HG03060 (cell line): ENCODE measurements around the gene KLF3.

Source experiments
- ATAC-seq: cut with Tn5 transposase; IDR thresholded peaks from one replicate; pipeline ENCODE4 v1.9.1; 2021; ENCODE audit warnings: low read depth, moderate number of reproducible peaks; ENCODE audit not compliant: unreplicated experiment

The KLF3 gene

DNA sequence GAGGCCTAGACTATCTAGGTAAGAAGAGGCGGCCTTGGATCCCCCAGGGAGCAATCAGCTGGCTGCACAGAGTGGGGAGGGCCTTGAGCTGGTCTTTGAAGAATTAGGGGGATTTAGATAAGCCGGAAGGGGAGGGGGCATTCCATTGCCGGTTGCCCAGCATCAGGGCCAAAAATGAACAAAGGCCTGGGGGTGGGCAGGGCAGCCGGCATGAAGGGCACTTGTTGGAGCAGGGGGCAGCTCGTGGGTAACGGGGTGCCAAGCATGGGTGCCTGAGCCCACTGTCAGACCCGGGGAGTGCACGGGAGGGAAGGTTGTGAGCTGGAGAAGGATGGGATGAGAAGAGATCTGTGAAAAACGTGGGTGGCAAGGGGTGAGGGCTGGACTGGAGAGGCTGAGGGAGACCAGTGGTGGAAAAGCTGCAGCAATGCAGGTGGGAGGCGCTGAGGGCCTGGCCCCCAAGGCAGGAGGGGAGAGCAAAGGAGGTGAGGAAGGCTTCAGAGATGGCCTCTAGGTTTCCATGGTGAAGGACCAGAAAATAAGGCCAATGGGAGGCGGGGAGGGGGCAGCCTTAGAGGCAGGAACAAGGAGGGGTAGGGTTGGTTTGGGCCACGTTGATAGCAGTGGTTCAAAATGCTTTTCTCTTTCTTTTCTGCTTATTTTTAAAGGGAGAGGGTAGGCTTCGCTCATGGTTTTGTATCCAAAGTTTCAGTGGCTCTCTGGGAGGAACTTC is 8.6 kb downstream of the KLF3 start:
- ATAC-seq: no peak

DNA sequence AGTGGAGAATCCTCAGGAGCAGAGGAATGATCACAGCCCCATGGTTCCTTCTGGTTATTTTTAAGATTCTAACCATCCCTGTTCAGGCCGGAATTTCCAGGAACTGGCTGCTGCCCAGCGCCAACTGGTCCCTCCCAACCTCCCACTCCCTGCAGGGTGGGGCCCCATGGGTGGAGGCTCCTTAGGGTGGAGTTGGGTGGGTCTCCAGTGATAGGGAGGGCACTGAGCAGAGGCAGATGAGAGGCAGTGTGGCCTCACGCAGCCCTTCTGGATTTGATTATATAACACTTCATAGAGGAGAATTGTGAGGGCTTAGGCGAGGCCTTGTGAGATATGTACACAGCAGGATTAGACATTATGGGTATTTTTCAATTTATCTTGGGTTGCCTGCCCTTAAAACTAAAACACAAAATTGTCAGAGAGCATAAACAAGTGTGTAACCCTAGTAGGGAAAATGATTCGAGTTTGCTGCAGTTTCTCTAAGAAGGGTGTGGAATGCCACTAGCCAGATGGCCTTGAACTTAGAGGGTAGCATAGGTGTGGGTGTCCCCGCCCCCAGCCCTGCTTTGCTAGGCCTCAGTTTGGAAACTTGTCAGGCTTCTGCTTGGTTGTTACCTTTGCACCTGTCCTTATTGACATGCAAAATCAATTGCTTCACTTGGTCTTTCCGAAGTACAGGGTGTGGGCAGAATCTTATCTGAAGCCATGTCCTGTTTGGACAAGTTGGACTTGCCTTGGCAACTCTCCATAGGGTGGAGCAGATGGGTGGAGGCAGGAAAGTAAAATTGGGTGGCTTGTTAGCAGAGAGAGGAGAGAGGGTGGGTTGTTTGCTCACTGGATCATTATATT is 9.4 kb downstream of the KLF3 start:
- ATAC-seq: no peak

DNA sequence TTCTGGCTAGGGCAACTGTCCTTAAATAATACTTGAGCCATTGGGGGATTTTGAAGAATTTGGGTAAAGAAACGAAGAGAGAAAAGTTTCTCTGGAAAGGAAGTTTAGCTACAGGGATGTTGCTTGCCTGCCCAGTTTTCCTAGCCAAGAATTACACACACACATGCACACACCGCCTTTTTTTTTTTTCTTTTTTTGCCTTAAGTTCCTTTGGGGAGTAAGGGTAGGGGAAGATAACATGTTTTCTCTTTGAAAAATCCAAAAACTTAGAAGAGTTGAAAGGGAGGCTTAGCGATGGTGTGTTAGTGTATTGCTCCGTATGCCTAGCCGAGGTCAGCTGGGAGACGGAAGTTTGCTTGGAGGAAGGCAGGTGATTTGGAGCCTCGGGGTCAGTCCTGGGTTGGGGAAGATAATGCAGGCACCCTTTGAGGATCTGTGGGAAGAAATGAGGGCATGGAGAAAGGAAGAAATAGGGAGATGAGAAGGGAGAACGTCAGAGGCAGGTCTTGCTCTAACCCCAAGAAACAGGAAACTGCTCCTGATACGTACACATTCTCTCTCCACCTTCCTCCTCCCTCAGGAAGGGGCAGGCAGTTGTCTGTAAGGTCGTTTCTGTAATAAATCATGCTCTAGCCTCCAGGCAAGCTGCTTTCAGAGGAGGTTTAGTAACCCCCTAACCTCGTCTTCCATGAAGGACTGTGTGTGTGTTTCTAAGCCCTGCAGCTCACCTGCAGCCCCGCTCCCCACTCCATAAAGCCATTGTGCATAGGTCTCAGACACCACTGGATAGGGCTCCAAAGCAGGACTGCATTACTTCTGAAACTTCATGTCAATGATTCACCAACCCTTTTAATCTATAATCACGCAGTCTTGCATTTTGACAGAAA is 10.5 kb downstream of the KLF3 start:
- no peak for ATAC-seq

DNA sequence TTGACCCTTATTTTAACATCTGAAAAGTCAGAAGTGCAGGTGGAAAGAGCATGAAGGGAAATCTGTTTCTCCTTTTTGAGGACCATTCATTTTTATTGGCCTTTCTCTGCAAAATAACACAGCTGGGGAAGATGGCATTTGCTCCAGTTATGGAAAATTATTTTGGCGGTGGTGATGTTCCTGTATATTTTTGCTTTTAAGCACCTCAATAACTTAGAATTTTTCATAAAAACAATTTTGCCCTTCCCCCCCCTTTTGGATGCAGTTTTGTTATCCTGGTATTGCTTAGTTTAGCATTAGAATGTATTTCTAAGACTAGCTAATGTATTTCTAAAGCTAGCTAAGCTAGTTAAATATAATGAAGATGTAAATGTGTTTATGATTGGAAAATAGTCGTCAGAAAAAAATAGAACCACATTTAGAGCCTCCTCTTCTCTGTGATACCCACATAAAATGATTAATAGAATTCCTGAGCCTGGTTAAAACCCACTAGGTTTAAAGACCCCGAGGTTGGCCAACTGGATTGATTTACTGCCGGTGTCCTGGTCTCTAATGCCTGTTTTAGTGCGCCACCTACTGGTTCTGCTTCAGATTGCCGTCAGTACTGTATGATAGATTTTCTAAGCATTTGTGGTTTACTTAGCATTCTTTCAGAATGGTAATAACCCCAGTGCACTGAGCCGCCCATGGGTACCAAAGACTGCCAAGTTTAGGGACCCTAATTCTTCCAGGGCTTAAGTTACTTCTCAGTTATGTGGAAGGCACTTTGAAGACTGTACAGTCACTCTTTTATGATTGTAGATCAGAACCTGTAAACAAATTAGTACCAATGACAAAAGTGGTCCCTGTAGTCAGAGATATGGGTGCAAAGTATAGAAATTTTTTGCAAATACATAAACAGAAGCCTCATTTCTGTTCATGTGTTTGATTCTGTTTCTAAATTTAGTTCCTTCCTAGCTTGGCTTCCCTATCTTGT is 11.4 kb downstream of the KLF3 start:
- ATAC-seq: no peak

DNA sequence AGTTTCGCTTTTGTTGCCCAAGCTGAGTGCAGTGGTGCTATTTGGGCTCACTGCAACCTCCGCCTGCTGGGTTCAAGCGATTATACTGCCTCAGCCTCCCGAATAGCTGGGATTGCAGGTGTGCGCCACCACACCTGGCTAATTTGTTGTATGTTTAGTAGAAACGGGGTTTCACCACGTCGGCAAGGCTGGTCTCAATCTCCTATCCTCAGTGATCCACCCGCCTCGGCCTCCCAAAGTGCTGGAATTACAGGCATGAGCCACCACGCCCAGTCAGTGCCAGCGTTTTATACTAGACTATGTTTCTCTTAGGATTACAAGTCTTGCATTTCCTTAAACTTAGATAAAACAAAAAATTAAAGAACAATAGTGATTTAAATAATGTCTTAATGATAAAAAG is 13.0 kb downstream of the KLF3 start:
- no peak for ATAC-seq

DNA sequence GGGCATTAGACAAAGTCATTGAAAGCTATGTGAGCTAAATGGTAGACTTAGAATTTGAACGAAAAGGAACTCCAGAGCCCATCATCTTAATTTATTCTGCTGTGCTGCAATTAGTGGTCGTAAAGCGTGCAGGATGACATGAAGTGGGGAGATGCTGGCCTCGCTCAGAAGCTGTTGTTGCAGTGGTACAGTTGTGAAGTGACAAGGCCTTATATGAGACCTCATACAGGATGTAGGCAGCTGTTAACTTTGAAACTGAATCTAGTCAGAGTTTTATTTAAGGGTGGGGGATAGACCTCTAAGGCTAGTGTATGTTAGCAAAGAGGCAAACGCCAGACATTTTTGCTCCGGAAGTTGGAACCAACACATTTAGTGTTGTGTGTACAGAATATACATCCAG is 13.4 kb downstream of the KLF3 start:
- no peak for ATAC-seq

DNA sequence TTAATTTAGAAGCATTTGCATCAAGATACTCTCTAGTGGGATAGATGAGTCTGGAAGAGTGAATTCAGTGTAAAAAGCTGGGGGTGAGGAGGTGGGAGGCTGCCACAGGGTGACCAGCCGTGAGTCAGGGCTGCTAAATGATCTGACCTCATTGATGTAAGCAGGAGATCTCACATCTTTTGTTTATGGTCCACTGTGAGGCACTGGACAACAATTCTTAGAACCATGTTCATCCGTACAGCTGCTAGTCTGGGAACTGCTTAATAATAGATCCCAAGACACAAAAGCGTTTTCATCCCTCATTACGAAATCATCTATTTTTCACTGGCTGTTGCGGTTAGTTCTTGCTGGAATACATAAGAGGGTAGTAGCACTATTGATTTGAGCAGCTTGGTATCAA is 14.1 kb downstream of the KLF3 start:
- ATAC-seq: no peak

DNA sequence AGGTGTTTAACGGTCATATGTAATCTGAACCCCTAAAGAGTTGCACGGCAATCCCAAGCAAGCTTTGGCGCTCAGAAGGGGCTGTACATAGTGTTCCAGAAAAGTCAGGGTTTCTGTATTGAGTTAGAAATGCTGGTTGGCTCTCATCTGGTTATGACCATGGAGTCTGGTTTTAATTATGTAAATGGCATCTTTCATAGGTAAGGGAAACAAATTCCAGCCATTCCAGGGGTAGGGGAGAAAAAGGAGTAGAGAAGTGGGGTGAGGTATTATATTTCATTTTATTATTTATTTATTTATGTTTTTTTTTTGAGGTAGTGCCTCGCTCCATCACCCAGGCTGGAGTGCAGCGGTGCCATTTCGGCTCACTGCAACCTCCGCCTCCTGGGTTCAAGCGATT is 15.9 kb downstream of the KLF3 start:
- ATAC-seq: no peak

DNA sequence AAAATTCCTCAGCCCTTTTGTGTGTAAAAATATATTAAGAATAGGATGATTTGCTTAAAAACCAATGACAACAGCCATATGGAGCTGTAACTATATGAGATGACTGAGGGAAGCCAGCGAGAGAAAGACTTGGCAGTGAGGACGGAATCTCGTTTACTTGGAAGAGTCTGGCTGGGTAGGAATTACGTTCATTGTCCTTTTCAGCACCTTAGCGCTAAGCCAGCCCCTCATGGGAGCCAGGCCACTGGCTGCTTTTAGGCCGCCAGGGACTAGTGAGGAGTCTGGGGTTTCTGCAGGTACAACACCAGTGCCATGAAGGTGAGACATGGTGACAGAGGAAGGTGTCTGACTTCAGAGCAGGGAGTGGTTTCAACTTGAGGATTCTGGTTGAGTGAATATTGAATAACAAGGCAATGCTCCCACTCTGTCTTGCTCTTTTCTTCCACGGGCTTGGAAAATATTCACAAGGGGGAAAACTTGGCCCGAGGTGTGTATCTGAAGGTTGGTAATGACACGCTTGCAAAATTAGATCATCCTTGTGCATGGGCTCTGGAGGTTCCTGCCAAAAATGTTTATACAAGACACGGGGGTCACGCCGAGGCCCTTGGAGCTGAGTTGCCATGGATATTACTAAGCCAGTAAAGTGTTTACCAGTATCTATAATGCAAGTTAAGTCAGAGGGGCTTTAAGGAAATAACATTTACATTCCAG is 17.4 kb downstream of the KLF3 start:
- ATAC-seq: no peak

DNA sequence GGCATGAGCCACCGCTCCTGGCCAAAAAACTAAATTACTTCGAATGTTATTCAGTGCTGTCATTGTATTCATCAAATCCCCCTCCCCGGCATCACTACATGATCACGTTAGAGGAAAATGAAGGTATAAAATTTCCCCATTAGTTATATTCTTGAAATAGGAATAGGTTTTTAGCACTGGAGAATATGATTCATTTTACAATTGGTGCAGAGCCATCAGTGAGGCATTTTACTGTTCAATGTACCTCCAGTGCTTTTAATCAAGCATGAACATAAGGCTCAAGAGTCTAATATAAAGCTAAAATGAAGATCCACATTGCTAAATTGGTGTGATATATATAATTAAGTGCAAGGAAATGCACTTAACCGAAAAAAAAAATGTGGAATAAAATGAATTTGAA is 18.3 kb downstream of the KLF3 start:
- ATAC-seq: no peak

DNA sequence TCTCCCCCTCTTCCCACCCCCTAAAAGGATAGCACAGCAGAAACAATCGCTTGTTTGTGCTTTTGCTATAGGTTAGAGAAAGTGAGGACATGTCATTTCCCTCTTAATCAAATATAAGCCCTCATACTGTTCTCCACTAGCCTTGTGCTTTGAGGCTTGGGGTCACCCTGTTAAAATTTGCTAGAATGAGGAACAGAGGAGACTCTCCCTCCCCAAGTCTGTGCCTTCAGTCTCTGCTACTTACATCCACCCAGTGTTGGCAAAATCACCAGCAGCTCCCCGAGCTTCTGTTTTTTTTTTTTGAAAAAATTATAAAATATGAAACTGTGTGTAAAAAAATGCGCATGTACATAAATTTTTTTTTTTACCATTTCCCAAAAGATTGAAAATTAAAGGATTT is 19.3 kb downstream of the KLF3 start:
- ATAC-seq: no peak

DNA sequence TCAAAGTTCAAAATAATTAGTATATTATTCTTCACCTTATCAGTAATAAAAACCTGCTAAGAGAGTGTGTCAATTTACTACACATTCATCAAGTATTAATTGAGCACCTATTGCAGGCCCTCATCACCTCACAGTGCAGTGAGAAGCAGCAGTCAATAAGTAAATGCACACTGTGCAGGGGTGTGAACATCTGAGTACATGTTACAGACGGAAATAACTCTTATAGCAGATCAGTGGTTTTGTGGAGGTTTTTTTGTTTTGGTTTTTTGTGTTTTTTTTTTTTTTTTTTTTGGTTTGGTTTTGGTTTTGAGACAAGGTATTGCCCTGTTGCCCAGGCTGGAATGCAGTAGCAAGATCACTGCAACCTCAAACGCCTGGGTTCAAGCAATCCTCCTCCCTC is 20.3 kb downstream of the KLF3 start:
- ATAC-seq: no peak

DNA sequence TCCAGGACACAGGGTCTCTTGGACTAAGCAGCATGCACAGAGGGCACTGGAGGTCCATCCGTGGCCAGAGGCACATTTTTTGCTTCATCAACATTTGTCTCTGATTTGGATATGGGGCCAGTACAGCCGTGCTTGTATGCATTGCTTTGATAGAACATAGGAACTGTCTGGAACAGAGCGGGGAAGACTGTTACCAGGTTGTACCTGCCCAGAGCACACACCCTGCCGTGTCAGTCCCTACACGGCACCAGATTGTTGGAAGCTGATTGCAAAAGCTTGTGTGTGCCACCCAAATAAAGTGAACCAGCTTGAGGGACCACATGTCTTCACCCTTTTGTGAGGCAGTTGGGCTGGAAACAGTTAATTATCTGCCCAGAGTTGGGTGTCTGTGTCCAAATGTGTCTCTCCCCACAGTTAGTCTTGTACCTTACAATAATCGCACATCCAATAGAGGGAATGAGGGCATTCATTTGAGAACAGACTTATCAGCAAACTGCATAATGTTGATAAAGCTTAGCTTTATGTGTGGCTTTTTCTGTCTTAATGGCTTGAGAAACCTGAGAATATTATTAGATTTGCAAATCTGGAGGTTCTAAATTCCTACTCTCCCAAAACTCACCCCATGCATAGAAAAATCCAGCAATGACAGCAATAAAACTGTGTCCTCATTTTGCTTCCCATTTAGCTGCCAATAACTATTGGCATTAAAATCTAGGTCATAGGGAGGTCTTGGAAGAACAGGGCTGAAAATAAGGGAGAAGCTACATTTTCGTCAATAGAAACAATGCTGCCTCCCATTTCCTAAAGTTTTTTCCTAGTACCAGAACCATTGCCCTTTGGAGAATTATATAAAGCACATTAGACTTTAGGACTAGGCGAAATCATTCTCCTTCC is 21.2 kb downstream of the KLF3 start:
- no peak for ATAC-seq

DNA sequence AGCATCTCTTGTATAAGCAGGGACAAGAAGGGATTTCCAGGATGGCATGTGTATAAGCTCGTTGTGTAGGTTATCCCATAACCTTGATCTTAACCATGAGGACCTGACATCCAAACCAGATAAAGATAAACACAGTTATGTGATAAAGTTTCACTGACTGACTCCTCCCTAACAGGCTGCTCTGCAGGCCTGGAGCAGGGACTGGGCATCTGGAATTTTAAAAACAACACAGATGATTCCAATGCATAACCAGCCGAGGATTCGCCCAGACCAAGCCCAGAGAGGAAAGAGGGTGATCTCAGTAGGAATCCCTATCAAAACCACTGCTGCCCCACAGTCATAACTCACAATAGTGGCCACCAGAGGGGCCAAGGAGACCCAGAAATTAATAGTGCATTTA is 22.7 kb downstream of the KLF3 start:
- ATAC-seq: no peak

DNA sequence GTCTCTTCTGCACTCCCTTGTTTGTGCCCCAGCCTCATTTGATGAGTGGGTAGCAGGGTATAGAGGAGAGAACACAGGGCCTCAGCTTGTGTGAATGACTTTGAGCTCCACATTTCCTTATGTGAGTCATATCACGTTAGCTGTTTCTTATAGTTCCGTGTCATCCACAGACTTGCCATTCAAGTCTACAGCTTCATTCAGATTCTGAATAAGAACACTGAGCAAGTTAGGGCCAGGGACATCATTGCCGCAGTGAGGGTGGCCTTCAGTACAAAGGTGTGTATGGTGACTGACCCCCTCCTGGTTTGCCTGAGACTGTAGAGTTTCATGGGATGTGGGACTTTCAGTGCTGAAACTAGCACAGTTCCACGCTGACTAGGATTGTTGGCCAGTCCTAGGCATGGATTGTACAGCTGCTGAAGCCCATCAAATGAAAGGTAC is 23.6 kb downstream of the KLF3 start:
- no peak for ATAC-seq

DNA sequence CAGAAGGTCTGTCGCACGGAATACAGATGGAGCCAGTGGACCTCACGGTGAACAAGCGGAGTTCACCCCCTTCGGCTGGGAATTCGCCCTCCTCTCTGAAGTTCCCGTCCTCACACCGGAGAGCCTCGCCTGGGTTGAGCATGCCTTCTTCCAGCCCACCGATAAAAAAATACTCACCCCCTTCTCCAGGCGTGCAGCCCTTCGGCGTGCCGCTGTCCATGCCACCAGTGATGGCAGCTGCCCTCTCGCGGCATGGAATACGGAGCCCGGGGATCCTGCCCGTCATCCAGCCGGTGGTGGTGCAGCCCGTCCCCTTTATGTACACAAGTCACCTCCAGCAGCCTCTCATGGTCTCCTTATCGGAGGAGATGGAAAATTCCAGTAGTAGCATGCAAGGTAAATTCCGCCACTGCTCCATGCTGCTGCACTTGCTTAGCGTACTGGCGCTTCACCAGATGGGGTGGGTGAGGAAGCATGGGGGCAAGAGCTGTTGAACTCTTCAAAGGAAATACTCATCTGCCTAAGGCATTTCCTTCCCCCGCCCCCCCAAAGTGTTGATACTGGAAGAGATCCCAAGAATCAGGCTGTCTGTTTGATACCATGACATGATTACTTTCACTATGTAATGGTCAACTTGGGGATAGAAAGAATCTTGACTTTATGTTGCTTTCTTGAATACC is 24.8 kb downstream of the KLF3 start:
- no peak for ATAC-seq

DNA sequence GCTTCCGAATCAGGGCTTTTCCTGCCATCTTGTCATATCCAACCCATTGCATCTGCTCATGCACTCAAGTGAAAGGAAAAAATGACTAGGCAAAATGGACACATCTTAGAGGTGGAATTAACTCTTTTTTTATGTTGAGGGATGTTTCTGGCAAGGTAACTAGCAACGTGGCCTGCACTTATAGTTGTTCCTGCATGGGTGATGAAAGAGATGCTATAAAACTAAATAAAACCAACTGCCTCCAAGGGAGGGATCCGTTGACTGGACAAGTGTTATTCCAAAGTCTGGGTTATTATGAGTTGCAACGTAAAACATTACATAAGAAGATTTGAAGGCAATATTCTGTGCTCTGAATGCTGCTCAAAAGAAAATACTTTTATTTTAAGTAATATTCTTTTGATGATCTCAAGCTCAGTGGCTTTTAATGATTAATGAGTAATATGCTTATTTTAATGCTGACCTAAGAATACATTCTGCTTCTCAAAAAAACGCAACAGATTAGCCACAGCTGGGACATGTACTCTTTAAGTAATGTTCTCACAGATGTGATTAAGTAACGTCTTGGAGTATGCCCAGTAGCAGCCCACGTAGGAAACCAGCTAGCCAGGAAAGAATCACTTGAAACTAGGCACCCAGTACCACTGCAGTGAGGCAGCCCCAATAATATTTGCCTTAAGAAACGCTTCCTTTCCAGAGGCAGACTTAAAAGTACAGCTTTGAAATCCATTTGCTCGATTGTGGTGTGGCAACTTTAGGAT is 27.4 kb downstream of the KLF3 start:
- no peak for ATAC-seq
